Activated effector memory CD4-positive, alpha-beta T cell treated with Interleukin-2 at 50 U/mL for 16 hours (primary cell): ENCODE results near the gene LGALS7.

ENCODE experiments used
- DNase-seq: peaks from one replicate; pipeline ENCODE4 v3.0.0-alpha.2; 2020

LGALS7 gene

GRCh38 chr19:38737921-38738737, 35.2 kb downstream of the LGALS7 start:
- DNase-seq: no peak

GRCh38 chr19:38737281-38737865, 35.9 kb downstream of the LGALS7 start:
- no peak for DNase-seq

- peak; percentile 35 for DNase-seq
Observed at GRCh38 chr19:38736413-38737280, 36.7 kb downstream of the LGALS7 start.

GRCh38 chr19:38736036-38736412, 37.3 kb downstream of the LGALS7 start:
- DNase-seq: peak; percentile 42

GRCh38 chr19:38735257-38735686, 38.0 kb downstream of the LGALS7 start:
- DNase-seq: no peak

- peak; percentile 31 for DNase-seq
Observed at GRCh38 chr19:38734426-38735256, 38.7 kb downstream of the LGALS7 start.

- no peak for DNase-seq
Observed at GRCh38 chr19:38734176-38734425, 39.2 kb downstream of the LGALS7 start.

GRCh38 chr19:38733493-38734175, 39.7 kb downstream of the LGALS7 start:
- no peak for DNase-seq

- DNase-seq: no peak
Observed at GRCh38 chr19:38733241-38733492, 40.1 kb downstream of the LGALS7 start.

GRCh38 chr19:38731654-38732301, 41.5 kb downstream of the LGALS7 start:
- no peak for DNase-seq

GRCh38 chr19:38730731-38731589, 42.4 kb downstream of the LGALS7 start:
- DNase-seq: no peak

GRCh38 chr19:38730470-38730730, 42.9 kb downstream of the LGALS7 start:
- DNase-seq: no peak

GRCh38 chr19:38729653-38730469, 43.5 kb downstream of the LGALS7 start:
- DNase-seq: peak; percentile 57

- DNase-seq: no peak
Observed at GRCh38 chr19:38728752-38729541, 44.4 kb downstream of the LGALS7 start.

GRCh38 chr19:38727868-38728660, 45.3 kb downstream of the LGALS7 start:
- no peak for DNase-seq

- no peak for DNase-seq
Observed at GRCh38 chr19:38727306-38727867, 45.9 kb downstream of the LGALS7 start.

GRCh38 chr19:38726761-38727301, 46.5 kb downstream of the LGALS7 start:
- no peak for DNase-seq

GRCh38 chr19:38726284-38726673, 47.0 kb downstream of the LGALS7 start:
- DNase-seq: no peak
